Glutamatergic neuron (in vitro differentiated cells): ENCODE data around the gene CAMSAP3. TPM values are rescaled to one million over a fixed set of nuclear protein-coding genes. Genes with fewer than 3 reads are reported as not detected.
"Not testable (repeated sequence)": the region's sequence is repeated elsewhere in the genome, so short reads cannot be mapped to it uniquely, and the experiment has no call there.

Source experiments
- DNase-seq: peaks from one replicate; pipeline ENCODE4 v3.0.0; 2022
- H3K27ac Mint-ChIP-seq: one replicate; pipeline ENCODE4 v1.8.0; 2020; ENCODE audit warnings: mild to moderate bottlenecking, mixed read lengths, inconsistent platforms; ENCODE audit not compliant: unreplicated experiment
- H3K27me3 Mint-ChIP-seq: one replicate; pipeline ENCODE4 v1.8.0; 2020; ENCODE audit warnings: mild to moderate bottlenecking, moderate library complexity, mixed read lengths, inconsistent platforms; ENCODE audit not compliant: unreplicated experiment
- H3K36me3 Mint-ChIP-seq: one replicate; pipeline ENCODE4 v1.8.0; 2020; ENCODE audit warnings: mild to moderate bottlenecking, mixed read lengths, inconsistent platforms; ENCODE audit not compliant: unreplicated experiment
- H3K4me1 Mint-ChIP-seq: one replicate; pipeline ENCODE4 v1.8.0; 2020; ENCODE audit warnings: mild to moderate bottlenecking, low read depth, mixed read lengths, inconsistent platforms; ENCODE audit not compliant: unreplicated experiment
- H3K4me3 Mint-ChIP-seq: one replicate; pipeline ENCODE4 v1.8.0; 2020; ENCODE audit warnings: mild to moderate bottlenecking, mixed read lengths, inconsistent platforms; ENCODE audit not compliant: unreplicated experiment
- H3K9me3 Mint-ChIP-seq: one replicate; pipeline ENCODE4 v1.8.0; 2020; ENCODE audit warnings: mild to moderate bottlenecking, moderate library complexity, mixed read lengths, inconsistent platforms; ENCODE audit not compliant: unreplicated experiment
- CTCF ChIP-seq: fragments of 200-600 bp; sonication (generic); IDR thresholded peaks from one replicate; pipeline ENCODE4 v1.5.0; 2021; ENCODE audit not compliant: partially characterized antibody, unreplicated experiment
- total RNA-seq: library from RNA; stranded (reverse); fragmentation: NEBNext Ultra II Directional; extraction: Animal tissue kit (Norgen Biotek cat#: 25700); gene quantifications from one replicate; pipeline ENCODE4 v1.2.1, GENCODE V29; 2021; ENCODE audit not compliant: unreplicated experiment

Gene CAMSAP3
- total RNA-seq, 1 donor from 2014 or later, result 47.6 TPM

- TF ChIP-seq CTCF, result no peak
Observed at GRCh38 chr19:7640803-7641202, 45.1 kb downstream of the CAMSAP3 start.

GRCh38 chr19:7641290-7642276 lies 45.9 kb downstream of the CAMSAP3 start:
- H3K36me3 Mint-ChIP-seq, result no peaks in the 10 kb centered on the region

More at GRCh38 chr19:7640803-7641202, 45.1 kb downstream of the CAMSAP3 start:
- Mint-ChIP-seq H3K27ac (no peak overlapping the region), H3K36me3 (no peaks in the 10 kb centered on the region), H3K27me3 (peaks cover 16% of the 10 kb centered on the region), H3K4me1 (peaks cover 16% of the 10 kb centered on the region), H3K4me3 (no peak overlapping the region), H3K9me3 (peaks cover 12% of the 10 kb centered on the region)
- DNase-seq, result no peak

DNA sequence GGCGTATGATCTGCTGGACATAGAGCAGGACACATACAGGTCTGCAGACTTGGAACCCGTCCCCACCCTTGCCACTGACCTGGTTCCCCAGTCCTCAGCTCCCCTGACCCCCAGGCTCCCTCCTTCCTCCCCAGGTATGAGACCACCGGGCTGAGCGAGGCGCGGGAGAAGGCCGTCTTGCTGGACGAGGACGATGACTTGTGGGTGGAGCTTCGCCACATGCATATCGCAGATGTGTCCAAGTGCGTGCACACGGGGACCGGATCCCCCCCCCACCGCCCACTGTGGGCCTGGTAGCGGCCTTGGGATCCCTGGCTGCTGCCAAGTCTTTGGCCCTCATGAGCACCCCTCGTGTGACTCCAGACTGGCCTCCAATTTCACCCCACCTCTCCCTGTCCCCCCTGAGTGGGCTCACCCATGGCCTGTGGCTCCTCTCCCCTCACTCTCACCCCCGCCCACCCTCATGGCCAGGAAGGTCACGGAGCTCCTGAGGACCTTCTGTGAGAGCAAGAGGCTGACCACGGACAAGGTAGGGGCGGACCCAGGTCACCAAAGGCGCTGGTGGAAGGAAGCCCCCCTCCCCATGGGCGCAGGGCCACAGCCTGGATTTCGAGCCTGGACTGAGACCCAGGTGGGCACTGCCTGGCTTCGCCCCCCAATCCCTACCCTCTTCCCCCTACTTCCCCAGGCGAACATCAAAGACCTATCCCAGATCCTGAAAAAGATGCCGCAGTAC lies 46.8 kb downstream of the CAMSAP3 start:
- Mint-ChIP-seq H3K36me3 (no peaks in the 10 kb centered on the region), H3K27me3 (peaks cover 13% of the 10 kb centered on the region), H3K9me3 (peaks cover 12% of the 10 kb centered on the region), H3K4me3 (no peak overlapping the region), H3K4me1 (peaks cover 14% of the 10 kb centered on the region), H3K27ac (no peak overlapping the region)
- no peak for DNase-seq
- TF ChIP-seq CTCF, result no peak

More at GRCh38 chr19:7641290-7642276, 45.9 kb downstream of the CAMSAP3 start:
- peaks cover 14% of the 10 kb centered on the region for H3K4me1 Mint-ChIP-seq
- no peak overlapping the region for H3K4me3 Mint-ChIP-seq
- H3K9me3 Mint-ChIP-seq, result peaks cover 12% of the 10 kb centered on the region
- H3K27ac Mint-ChIP-seq, result no peak overlapping the region
- peak; percentile 15 for TF ChIP-seq CTCF
- H3K27me3 Mint-ChIP-seq, result peaks cover 16% of the 10 kb centered on the region
- DNase-seq, result no peak

- H3K27me3 Mint-ChIP-seq, result peaks cover 13% of the 10 kb centered on the region
- H3K9me3 Mint-ChIP-seq, result peaks cover 11% of the 10 kb centered on the region
- no peak overlapping the region for H3K4me3 Mint-ChIP-seq
- H3K36me3 Mint-ChIP-seq, result no peaks in the 10 kb centered on the region
- DNase-seq, result no peak
- TF ChIP-seq CTCF, result no peak
- no peak overlapping the region for H3K27ac Mint-ChIP-seq
- H3K4me1 Mint-ChIP-seq, result peaks cover 14% of the 10 kb centered on the region
Observed at GRCh38 chr19:7643031-7643415, 47.4 kb downstream of the CAMSAP3 start.

DNA sequence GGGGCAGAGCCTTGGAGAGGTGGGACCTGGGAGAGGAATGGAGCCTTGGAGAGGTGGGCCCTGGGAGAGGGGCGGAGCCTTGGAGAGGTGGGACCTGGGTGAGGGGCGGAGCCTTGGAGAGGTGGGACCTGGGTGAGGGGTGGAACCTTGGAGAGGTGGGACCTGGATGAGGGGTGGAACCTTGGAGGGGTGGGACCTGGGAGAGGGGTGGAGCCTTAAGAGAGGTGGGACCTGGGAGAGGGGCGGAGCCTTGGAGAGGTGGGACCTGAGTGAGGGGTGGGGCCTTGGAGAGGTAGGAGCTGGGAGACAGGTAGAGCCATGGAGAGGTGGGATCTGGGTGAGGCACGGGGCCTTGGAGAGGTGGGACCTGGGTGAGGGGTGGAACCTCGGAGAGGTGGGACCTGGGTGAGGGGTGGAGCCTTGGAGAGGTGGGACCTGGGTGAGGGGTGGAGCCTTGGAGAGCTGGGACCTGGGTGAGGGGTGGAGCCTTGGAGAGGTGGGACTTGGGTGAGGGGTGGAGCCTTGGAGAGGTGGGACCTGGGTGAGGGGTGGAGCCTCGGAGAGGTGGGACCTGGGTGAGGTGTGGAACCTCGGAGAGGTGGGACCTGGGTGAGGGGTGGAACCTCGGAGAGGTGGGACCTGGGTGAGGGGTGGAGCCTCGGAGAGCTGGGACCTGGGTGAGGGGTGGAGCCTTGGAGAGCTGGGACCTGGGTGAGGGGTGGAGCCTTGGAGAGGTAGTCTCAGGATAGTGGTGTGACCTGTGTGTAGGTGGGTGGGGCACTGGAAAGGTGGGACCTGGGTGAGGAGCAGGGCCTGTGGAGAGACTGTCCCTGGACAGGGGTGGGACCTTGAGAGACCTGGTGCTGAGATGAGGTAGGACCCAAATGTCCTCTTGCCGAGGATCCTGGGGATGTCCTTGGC lies 48.2 kb downstream of the CAMSAP3 start:
- DNase-seq, H3K9me3 Mint-ChIP-seq: not testable (repeated sequence)

More for the DNA sequence above, 48.2 kb downstream of the CAMSAP3 start:
- H3K36me3 Mint-ChIP-seq, H3K4me3 Mint-ChIP-seq, H3K27ac Mint-ChIP-seq: not testable (repeated sequence)
- peaks cover 10% of the 10 kb centered on the region for H3K27me3 Mint-ChIP-seq
- peaks cover 13% of the 10 kb centered on the region for H3K4me1 Mint-ChIP-seq
